Head of caudate nucleus (tissue), 42 donors: Measurements from ENCODE around the gene NEK10.
A peak's percentile ranks its signal among the peaks of the same experiment; 100 is the strongest.

Experiments
- DNase-seq, 42 donors: peaks; one replicate each; pipeline versions ENCODE4 v3.0.0 to v3.0.0-alpha.2; 2020 to 2021; ENCODE audit warnings: mixed read lengths in 7 of 42
- intact Hi-C: fragments of 100-400 bp; cut with DNase I; formaldehyde crosslinking; loops from one replicate; pipeline ENCODE4 v1.15.0; 2022

The NEK10 gene

DNA sequence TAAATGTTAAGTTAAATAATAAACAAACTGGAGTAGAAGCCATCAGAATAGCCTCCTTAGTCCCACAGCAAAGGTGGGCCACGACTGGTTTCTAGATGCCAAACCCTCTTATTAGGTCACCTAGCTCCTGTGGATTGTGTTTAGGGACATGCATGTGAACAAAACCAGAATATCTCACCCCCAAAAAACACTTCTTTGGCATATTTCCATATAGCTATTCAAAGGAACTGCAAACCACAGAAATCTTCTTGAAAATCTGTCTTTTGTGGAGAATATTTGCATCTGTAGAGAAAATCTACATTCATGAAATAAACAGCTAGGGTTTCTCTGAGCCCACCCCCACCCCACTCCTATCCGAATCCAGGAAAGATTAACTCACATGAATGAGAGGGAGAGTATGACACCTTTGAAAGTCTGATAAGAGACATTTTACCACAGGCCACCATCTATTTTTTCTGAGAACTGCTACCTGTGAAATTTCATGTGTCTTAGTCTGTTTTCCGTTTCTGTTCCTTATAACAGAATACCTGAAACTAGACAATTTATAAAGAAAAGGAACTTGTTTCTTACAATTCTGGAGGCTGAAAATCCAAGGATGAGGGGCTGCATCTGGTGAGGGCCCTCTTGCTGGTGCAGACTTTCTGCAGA, 159.4 kb downstream of the NEK10 start:
- intact Hi-C loops: no loop called here
- DNase-seq: no peak

DNA sequence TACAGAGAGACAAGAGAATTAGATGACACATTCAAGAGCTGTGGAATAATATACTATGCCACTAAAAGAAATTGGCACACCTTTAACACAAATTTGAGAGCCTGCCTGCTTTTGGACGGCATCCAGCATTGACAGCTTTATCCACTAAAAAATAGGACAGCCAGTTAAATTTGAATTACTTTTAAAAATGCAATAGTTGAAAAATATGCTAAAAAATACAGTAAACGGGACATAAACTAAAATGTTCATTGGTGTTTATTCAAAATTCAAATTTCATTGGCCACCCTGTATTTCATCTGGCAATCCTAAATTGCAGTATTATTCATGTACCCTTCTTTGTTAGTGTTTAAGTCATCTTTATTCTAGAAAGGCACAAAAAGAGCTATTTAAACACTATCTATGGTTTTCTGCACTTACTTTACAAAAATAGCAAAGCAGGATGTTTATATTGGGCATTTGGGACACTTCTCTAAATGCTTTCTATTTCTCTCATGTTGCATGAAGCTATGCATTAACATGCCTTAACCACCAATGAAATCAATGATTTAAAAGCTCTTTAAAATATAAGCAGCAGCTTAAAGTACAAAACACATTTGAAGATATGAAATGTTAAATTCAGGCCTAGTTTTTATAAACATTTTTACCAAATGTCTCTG, 160.1 kb downstream of the NEK10 start:
- intact Hi-C loops: no loop called here
- DNase-seq: peak in 3 of 42 donors; percentile 11 to 28 (median 14)

DNA sequence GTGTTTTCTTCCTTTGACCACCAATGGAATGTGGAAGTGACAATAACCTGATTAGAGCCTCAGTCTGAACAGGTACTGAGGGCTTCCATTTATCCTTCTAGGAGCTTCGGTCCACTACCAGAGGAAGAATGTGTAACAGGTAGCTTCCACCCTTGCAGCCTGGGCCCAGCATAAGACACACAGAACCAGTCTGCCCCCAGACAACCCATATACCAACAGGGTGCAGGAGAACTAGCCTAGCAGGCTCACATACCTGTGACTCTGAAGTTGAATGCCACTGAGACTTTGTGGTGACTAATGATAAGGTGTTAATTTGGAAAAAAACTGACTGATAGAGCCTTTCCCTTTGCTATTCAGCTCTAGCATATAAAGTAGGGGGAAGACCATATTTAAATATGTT, 166.2 kb downstream of the NEK10 start:
- DNase-seq: no peak
- intact Hi-C loops: no loop called here

DNA sequence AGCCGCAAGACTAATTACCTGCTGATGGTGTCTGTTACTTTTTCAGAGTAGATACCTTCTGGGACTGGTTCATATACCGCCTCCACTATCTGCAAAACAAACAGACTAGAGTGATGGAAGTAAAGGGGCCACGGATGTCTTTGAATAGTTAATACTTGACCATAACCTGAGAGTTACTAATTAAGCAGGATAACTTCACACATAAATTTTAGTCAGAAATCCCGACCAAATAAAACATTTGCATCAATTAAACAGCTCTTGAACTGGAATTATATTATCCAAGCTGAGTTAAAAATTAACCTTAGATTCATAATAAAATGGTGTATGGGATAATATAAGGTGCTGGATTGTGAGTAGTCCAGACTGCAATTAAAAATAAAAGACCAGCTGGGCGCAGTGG, 167.7 kb downstream of the NEK10 start:
- intact Hi-C loops: no loop called here
- no peak for DNase-seq

DNA sequence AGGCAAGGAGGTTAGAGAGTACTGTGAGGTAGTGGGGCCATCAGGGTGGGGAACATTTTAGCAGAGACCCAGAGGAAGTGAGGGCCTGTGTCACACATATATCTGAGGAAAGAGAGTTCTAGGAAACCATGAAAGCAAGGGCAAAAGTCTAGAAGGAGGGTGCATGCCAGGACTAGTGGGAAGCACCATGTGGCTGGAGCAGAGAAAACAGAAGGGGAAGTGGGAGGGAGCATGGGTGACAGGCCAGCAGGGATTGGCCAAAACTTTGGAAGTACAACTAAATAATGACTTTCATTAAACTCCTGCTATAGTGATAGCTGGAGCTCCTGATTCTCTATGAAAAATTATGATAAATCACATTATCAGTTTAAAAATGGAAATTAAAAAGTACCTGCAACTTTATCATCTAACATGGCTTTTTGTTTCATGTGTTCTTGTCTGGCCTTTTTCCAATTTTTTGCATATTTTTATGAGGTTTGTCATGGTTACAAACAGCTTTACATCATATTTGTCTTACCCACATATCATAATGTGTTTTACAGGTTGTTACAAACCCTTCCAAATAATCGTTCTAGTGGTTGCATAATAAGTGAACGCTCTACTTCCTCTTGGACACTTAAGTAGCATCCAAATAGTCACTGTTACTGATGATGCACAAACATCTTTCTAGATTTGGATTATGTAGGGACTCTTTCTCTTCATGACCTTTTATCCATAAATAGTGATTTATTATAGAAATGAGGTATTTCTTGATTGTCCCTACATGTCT, 168.3 kb downstream of the NEK10 start:
- DNase-seq: no peak
- intact Hi-C loops: no loop called here

DNA sequence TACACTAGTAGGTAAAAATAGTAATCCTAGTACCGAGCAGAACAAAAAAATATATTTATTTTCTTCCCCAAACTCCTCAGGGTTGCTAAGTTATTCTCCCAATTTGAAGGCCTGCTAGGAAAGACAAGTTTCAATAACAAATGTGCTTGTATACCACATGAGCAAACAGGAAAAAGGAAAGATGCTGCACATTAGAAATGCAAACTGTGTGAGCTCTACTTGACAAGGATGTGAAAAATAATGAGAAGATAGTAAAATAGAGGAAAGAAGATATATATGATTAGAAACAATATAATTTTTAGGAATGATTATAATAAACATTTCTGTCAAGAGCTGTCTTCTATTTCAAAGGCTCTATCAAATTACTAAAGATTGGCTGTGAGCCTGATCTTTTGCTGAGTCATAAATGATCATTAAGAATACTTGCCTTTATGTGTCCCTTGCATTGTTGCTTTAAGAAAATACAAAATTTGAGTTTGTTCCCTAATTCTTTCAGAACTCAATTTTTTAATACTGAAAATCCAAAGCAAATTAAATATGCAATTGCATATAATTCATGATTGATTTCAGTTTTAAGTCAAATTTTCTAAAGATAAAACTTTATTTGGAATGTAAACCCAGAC, 174.2 kb downstream of the NEK10 start:
- DNase-seq: no peak
- intact Hi-C loops: no loop called here

DNA sequence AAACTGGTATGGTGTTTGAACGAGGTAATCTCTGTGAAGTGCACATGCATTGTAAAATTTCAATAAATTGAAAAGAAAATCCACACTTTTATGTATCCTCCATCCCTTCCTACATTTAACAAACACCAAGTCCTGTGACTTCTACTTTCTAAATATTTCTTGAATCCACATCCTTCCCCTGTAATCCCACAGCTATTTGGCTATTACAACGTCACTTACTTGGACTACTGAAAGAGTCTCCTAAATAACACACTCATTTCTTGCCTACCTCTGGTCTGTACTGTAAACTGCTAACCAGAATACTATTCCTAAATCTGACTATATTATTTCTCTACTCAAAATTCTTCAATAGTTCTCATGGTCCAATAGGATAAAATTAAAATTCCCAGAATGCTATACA, 176.1 kb downstream of the NEK10 start:
- DNase-seq: no peak
- intact Hi-C loops: no loop called here

DNA sequence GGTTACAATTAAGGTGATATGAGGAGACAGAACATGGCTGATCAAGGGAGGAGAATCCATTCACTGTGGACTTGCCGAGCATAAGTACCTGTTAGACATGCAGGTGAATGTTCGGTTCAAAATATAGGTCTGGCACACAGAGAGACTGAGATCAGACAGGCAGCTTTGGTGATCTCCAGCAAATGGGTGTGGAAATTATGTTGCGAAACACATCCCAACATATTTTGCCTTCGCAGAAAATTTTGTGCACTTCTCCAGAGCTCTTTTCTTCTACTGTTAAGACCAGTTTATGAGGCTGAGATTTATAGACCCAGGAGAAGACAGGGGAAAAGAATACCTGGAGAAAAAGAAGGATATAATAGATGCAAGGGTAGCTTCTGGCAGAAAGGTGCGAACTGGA, 183.2 kb downstream of the NEK10 start:
- intact Hi-C loops: no loop called here
- no peak for DNase-seq

DNA sequence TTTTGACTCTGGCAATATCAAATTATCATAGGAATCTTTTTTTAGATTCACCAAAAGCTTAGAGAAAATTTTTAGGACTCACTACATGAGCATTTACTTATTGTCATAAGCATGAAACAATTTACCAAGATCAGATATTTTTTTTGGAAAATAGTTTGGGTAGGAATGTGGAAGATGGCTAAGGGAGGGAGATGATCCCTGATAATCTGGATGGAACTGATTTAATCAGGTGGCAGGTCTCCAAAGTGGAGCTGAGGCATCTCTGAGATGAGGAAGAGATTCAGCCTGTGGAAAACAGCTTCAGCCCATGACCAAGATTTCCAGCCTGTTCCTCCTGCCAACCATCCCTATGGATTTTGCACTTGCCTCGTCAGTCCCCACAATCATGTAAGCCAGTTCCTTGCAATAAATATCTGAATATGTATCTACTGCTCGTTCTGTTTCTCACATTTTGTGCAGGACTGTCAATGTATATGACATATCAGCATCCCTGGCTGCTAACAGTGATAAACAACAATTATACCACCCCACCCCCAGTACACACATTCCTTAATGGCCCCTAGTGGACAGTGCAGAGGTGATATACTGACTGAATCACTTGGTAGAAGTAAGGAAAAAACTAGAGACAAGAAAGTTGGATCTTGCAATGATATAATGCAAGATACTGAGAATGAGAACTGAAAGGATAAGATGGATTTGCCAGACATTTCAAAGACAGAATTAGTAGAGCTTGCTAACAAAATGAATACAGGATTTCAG, 183.8 kb downstream of the NEK10 start:
- intact Hi-C loops: no loop called here
- DNase-seq: no peak

DNA sequence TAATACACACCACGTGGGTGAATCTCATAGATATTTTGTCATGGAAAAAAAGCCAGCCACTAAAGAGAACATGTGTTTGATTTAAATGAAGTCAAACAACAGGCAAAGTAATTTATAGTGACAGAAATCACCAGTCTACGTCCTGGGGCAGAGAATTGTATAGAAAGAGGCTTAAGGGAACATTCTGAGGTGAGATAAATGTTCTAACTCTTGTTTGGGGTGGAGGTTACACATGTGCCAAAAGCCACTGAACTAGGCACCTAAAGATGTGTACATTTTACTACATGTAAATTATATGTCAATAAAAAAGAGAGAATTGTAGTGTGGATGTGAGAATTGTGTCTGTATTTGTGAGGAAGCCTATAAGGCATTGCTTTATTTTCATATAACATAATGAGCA, 184.9 kb downstream of the NEK10 start:
- DNase-seq: no peak
- intact Hi-C loops: no loop called here

DNA sequence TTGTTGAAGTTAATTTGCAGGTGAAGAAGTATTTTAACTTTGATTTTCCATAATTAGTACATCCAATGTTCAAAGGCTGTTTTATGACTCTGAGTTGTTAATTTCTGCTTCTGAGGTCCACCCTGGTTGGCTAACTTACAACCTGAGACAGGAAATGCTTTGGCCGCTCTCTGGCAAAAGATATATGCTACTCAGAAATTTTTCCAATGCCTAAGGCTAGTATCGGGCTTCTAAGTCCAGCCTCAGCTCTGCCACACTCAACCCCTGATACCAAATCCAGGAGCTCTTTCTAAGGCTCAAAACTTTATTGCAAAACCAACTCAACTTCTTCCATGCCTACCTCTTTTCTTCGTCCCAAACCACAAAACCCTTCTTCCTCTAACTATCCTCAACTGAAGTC, 192.9 kb downstream of the NEK10 start:
- no peak for DNase-seq
- intact Hi-C loops: no loop called here

DNA sequence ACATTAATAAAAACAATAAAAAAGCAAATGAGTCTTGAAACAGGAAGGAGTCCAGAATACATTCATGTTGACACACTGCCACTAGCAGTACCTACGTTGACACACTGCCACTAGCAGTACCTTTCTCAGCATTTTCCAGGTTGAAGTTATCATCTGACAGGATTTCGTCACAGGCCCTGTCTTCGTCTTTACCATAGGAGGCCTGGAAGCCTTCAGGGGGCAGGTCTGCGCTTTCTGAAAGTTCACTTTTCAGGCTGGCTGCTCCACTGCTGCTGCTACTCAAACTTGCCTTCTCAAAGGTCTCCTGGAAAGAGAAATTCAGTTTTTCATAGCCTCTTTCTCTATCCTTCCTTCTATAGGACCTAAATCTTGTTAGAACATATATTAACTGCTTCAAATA, 194.7 kb downstream of the NEK10 start:
- intact Hi-C loops: no loop called here
- DNase-seq: no peak

DNA sequence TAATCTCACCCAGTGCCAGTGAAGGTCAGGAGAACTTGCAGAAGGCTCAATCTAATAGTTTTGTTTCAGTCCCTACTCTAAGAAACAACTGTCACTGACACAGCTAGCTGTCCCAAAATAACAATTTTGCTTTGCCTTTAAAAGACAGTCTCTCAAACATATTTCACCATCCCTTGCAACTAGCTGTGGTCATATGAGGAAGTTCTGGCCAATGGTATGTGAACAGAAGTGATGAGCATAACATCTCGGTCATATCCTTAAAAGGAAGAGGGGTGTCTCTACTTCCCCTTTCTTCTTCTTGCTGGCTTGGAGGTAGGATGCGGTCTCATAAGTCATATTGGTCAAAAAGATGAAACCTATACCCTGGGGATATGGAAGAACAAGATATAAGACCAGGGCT, 198.1 kb downstream of the NEK10 start:
- no peak for DNase-seq
- intact Hi-C loops: no loop called here

DNA sequence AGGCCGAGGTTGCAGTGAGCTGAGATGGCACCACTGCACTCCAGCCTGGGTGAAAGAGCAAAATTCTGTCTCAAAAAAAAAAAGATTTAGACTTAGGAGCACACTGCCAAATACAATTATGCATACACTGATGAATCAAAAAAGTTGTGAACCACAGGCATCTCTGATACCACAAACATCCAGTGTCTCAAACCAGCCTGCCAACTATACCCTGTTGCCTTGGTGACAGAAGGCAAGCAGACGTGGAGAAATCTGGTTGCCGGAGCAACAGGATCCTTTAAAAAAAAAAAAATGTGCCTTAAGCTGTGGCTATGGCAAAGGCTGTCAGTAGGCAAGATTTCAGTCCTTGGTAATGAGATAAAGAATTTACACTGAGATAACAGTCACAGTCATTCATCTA, 202.3 kb downstream of the NEK10 start:
- peak in 36 of 42 donors; percentile 9 to 86 (median 35) for DNase-seq
- intact Hi-C loops: no loop called here

DNA sequence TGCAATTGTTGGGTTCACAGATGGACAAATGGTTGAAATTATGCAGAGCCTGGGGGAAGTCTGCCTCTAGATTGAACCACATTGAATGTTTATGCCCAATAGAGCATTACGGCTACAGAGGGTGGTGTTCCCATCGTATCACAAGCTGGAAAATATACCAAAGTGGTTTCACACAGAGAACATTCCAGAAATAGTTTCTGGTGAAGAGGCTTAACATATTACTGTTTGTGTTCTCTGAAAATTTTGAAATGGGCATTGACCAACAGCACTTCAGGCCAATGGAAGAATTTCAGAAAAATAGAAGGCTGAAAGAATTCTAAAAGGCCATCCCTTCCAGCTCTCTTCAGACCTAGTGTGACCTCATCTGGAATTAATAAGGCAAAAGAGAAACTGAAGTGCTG, 203.9 kb downstream of the NEK10 start:
- no peak for DNase-seq
- intact Hi-C loops: no loop called here

DNA sequence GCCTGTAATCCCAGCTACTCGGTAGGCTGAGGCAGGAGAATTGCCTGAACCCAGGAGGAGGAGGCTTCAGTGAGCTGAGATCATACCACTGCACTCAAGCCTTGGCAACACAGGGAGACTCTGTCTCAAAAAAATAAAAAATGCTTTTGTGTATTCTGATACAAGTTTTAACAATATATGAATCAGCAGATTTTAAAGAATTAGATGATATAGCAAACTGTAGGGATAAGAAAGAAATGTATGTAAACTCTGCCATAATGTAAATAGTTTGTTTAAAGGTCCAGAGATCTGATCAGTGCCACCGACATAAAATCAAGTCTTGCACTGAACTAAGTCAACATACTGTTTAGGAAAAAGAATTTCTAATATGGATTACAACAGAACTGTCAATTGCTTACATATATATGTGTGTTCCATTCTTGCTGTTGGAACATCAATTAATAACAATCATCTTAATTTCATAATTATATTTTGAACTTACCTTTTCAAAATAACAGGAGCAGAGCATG, 208.3 kb downstream of the NEK10 start:
- DNase-seq: no peak
- intact Hi-C loops: no loop called here

DNA sequence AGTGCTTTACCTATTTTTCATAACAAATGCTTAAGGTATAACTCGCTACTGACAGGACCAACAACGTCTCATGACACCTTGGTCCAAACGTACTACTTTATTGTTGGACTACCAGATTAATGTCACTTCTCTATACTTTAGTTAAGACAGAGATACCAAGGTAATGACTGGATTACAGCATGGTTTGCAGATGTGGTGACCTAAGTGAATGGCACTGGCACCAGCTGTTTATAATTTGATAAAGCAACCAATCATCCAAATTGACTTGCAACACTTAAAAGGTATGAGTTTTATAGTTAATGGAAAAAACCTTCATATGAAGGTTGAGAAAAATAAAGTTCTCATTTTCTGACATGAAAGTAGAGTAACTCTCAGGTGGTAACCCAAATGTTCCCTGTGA, 209.0 kb downstream of the NEK10 start:
- intact Hi-C loops: no loop called here
- DNase-seq: no peak

DNA sequence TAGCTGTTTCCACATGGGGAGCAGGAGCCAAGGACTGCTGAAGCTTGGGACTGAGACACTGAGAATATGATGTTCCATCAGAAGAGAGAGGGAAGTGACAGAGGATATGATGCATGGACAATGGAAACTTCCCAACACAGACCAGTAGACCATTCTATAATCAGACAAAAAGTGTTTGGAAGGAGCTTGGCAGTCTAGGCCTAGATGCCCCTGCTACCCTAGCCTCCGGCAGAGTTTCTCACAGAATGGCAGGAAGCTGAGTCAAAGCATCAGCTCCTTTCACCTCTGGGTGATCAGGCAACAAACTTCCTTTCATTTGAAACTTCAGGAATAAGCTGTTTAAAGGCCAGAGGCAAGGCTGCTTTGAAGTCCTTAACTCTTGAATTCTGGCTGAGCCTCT, 222.0 kb downstream of the NEK10 start:
- intact Hi-C loops: no loop called here

DNA sequence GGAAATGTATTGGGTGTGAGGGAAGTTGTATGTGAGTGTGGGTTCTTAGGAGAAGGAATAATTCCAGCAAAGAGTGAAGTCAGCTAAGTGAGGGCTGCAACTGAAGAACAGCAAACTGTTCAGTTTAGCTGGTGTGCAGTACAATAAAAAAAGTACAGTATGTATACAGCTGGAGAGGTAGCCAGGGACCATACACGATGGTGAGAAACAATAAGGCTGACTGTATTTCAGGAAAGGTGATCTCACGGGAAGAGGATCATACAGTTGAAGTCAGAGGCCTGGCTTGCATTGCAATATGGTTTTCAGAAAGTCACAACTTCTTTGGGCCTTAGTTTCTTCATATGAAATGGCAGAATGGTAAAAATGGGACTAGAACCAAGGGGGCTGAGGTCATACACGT, 222.4 kb downstream of the NEK10 start:
- intact Hi-C loops: no loop called here
- no peak for DNase-seq

More for the DNA sequence above, 222.0 kb downstream of the NEK10 start:
- no peak for DNase-seq
